MM.1S (cell line): ENCODE measurements around the gene PGS1.

ENCODE experiments used
- EZH2 ChIP-seq: fragments of 300-600 bp; sonication (generic); optimal IDR thresholded peaks from 2 replicates; pipeline ENCODE3; 2017; ENCODE audit warnings: low read depth, mild to moderate bottlenecking, antibody characterized with exemption, low read length, mixed read lengths
- EZH2phosphoT487 ChIP-seq: fragments of 300-600 bp; sonication (generic); IDR thresholded peaks from 2 replicates; pipeline ENCODE4 v1.6.1; 2018; ENCODE audit warnings: antibody characterized with exemption, low read length
- TF ChIP-seq, protein P1 (sequence below): fragments of 300-600 bp; sonication (generic); IDR thresholded peaks from 2 replicates; pipeline ENCODE4 v1.5.1; 2016; ENCODE audit warnings: antibody characterized with exemption, low read length, mixed read lengths

DNA sequence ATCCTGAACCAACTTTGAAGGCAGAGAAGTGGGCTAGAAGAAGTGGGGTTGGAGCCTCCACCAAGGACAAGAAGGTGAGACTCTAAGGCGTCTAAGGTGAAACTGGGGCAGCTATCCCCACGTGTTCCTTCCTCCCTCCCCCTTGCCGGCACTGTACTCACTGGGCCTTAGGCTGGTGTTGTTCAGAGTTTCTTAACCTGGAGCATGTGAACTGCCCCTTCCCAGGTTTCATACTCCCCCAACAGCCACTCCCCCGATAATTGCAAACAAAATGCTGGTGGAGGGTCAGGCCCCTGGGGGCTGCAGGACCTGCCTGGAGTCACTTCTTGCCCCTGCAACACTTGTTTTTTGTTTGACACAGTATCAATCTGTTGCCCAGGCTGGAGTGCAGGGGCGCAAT lies 11.3 kb upstream of the PGS1 start:
- TF ChIP-seq EZH2phosphoT487 = no peak
- TF ChIP-seq, protein P1, sequence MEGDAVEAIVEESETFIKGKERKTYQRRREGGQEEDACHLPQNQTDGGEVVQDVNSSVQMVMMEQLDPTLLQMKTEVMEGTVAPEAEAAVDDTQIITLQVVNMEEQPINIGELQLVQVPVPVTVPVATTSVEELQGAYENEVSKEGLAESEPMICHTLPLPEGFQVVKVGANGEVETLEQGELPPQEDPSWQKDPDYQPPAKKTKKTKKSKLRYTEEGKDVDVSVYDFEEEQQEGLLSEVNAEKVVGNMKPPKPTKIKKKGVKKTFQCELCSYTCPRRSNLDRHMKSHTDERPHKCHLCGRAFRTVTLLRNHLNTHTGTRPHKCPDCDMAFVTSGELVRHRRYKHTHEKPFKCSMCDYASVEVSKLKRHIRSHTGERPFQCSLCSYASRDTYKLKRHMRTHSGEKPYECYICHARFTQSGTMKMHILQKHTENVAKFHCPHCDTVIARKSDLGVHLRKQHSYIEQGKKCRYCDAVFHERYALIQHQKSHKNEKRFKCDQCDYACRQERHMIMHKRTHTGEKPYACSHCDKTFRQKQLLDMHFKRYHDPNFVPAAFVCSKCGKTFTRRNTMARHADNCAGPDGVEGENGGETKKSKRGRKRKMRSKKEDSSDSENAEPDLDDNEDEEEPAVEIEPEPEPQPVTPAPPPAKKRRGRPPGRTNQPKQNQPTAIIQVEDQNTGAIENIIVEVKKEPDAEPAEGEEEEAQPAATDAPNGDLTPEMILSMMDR = no peak
- no peak for TF ChIP-seq EZH2
